HFF-Myc (cell line): Measurements from ENCODE around the gene MAML2.

Source experiments
- DNase-seq: peaks from one replicate; pipeline ENCODE4 v3.0.0-alpha.2; 2011; ENCODE audit warnings: low read depth; ENCODE audit errors: extremely low read depth
- H3K4me3 ChIP-seq: replicated peaks from 2 replicates; pipeline ENCODE4 v1.5.1; 2011; ENCODE audit warnings: low read depth, mild to moderate bottlenecking, control low read depth, low read length
- TF ChIP-seq, protein P1 (sequence below): IDR thresholded peaks from 2 replicates; pipeline ENCODE4 v1.5.1; 2012; ENCODE audit warnings: mild to moderate bottlenecking, low read depth, low read length, control low read depth; ENCODE audit errors: missing control alignments

MAML2 gene

DNA sequence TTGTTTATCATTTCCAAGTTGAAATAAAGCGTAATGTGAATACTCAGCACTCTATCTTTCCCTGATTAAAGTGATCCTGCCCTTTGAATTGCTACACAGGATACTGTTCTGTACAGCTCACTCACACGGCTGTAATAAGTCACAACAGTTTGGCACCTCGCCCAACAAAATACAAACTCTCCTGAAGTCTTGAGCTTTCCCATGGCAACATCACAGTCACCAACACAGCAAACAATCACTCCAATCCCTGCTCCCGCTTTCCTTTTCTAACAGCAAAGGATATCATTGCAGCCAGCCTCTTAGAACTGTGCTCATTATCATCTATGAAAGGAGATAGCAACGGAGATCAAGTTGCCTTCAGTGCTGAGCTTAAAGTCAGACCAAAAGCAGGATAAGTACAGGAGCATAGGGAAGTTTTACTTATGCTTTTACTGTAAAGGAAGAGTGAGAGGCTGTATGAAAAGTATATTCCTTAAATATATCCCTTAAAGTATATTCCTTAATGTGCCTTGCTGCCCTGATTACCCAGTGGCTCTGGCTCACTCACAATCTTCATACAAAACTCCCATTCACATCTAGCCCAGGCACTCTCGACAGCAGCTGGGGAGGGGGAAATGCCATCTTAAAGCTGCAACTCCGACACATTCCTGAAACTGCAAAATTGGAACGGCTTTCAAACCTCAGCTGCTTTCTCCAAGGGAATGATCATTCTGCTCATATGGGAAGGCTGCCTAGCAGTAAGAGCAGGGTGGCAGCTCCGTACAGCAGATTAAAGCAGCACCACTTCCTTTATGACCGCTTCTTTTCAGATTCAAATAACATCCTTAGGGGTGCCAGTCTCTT is 35.8 kb downstream of the MAML2 start:
- TF ChIP-seq, protein P1, sequence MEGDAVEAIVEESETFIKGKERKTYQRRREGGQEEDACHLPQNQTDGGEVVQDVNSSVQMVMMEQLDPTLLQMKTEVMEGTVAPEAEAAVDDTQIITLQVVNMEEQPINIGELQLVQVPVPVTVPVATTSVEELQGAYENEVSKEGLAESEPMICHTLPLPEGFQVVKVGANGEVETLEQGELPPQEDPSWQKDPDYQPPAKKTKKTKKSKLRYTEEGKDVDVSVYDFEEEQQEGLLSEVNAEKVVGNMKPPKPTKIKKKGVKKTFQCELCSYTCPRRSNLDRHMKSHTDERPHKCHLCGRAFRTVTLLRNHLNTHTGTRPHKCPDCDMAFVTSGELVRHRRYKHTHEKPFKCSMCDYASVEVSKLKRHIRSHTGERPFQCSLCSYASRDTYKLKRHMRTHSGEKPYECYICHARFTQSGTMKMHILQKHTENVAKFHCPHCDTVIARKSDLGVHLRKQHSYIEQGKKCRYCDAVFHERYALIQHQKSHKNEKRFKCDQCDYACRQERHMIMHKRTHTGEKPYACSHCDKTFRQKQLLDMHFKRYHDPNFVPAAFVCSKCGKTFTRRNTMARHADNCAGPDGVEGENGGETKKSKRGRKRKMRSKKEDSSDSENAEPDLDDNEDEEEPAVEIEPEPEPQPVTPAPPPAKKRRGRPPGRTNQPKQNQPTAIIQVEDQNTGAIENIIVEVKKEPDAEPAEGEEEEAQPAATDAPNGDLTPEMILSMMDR: no peak
- H3K4me3 ChIP-seq: peak overlapping the region; percentile 45
- peak; percentile 99 for DNase-seq

DNA sequence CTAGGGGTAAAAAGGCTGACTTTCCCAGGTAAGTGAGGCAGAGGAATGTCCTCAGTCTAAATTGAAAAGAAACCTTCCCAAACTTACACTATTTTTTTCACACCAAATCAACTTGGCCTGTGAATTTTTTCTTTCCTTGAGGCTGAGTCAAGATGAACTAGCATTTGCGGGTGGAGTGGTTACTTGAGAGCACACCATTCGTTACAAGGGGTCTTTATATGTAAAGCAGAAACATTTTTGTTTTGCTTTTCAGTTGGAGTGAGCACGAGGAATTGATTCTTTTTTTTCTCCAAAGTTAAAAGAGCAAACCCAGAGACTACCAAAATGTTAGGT is 36.4 kb downstream of the MAML2 start:
- TF ChIP-seq, protein P1: no peak
- no peak for DNase-seq
- H3K4me3 ChIP-seq: peak overlapping the region; percentile 45

DNA sequence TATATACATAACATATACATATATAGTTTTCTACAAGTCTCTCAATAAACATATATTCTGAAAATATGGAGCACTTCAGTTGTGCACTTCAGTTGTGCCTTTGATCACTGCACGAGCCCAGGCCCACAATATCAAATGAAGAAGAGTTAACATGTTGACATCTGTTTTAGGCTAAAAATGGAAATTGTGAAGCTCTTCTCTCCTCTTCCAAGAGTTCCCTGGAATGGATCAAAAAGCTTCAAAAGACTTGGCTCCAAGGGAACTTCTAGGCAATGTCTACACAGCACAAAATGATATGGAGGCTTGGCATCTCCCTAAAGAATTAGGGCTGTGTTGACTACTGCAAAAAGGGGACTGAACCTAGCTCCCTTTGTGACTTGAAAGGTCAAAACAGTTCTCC is 36.9 kb downstream of the MAML2 start:
- no peak for DNase-seq
- TF ChIP-seq, protein P1: no peak
- H3K4me3 ChIP-seq: peak overlapping the region; percentile 45

DNA sequence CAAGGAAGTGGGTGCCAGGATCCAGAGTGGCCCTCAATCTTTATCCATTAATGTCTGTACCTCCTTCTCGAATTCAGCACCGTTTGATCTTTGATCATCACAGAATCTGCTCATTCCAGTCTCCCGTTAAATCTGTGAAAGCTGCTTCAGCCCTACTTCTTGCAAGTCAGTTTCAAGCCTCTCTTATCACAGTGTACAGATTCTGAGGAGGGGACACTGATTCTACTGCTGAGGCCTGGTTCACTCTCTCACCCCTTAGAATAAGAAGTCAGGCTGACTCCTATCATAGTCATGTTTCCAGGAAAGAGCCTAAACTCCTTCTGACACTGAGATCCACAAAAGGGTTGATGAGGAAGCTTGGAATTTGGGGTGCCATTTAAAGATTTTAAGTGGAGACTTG is 39.0 kb downstream of the MAML2 start:
- H3K4me3 ChIP-seq: no peak overlapping the region
- TF ChIP-seq, protein P1: no peak
- no peak for DNase-seq

DNA sequence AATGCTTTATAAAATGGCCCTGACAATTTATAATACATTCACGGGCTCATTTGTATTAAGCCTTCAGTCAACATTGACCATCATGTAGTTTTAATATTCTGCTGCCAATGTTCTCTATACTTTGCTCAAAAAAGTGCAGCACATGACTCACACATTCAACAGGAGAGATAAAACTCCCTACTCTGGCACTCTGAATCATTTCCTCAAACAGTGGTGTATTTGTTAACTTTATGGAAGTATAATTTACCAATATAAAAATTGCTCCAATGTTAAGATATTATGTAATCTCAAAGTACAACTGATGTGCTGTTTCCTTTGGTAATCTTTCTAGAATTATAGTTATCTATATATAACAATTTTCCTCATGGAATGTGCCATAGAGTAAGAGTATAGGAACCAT is 39.9 kb downstream of the MAML2 start:
- H3K4me3 ChIP-seq: no peak overlapping the region
- no peak for DNase-seq
- TF ChIP-seq, protein P1: no peak

DNA sequence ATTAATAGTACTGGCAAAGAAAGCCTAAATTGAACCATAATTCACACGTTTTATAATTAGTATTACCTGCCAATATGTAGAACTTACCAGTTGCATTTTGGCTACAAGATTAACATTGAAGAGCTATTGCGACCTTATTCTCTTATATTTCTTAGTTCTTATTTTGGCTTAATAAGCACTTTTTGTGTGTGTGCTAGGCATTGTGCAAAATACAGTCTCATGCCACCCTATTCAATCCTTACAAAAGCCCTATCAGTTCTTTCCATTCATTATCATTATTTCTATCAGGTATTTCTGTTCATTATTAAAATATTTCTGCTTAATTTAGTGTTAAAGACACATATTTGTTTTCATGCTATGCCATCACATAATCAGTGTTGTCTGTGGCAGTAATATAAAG is 41.2 kb downstream of the MAML2 start:
- TF ChIP-seq, protein P1: no peak

DNA sequence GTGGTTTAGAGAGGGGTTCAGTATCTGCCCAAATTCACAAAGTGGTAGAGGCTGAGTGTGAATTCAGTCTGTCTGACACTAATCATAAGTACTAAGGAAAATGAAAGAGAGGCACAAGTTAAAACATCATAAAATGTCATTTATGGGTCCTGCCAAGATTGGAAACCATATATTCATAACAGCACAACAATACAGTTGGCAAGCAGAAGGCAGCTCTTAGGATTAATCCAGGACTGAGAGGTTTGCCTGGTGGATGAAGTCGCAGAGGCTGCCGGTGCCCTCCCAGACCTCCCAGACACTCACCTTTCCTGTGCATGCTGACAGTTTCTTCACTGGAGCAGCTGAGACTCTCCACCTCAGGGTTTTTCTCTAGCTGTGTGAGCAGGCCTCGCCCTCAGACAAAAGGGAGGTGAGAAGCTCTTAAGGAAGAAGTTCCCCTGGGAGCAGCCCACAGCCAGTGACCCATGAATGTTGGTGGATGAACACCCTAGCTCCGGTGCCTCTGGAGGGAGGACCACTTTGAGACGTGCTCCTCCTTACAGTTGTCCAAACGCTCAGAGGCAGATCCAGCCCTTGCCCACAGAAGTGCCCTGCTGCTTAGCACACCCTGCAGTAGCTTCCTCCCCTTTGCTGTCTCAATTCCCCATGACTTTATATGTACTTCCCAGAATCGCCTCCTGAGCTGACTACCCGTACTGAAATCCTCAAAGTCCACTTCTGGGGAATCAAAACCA is 43.7 kb downstream of the MAML2 start:
- TF ChIP-seq, protein P1: no peak
- no peak overlapping the region for H3K4me3 ChIP-seq
- DNase-seq: no peak

More for the DNA sequence above, 41.2 kb downstream of the MAML2 start:
- no peak overlapping the region for H3K4me3 ChIP-seq
- DNase-seq: no peak
